ENCODE measurements around the gene C2. TPM values are rescaled to one million over a fixed set of nuclear protein-coding genes. Genes with fewer than 3 reads are reported as not detected.

The C2 gene
- total RNA-seq, 1 donor from 2014 or later: 0.63 TPM

DNA sequence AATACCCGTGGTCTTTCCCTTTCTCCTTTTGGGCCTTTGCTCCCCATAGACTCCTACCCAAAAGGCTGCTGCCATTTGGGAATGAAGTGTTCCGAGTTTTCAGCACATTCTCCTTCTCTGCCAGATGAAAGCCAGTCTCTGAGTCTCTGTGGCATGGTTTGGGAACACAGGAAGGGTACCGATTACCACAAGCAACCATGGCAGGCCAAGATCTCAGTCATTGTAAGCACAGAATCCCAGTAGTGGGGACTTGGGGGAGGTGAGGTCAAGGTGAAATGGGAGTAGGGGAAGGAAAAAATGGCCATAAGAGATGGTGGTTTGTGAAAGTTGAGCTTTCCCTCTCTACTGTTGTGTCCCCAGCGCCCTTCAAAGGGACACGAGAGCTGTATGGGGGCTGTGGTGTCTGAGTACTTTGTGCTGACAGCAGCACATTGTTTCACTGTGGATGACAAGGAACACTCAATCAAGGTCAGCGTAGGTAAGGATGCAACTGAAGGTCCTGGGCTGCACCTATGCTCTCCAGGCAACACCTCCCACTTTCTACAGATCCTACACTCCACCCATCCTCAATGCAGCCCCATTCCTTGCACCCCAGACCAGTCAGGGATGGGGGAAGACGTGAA is 22.5 kb downstream of the C2 start:
- no peaks in the 10 kb centered on the region for H3K36me3 ChIP-seq (ENCODE audit: control insufficient read depth, insufficient read depth, low read length)
- DNase-seq (ENCODE audit: low read depth): no peak
- TF ChIP-seq CTCF (IDR thresholded peaks at IDR 0.05; ENCODE audit: insufficient read depth, low read length, poor library complexity, severe bottlenecking): no peak
- H3K4me3 ChIP-seq (ENCODE audit: low read depth, low read length): no peak overlapping the region
- peaks cover 3% of the 10 kb centered on the region for H3K27me3 ChIP-seq (ENCODE audit: control insufficient read depth, insufficient read depth, low read length)

- peaks cover under 1% of the 10 kb centered on the region for H3K27me3 ChIP-seq (ENCODE audit: control insufficient read depth, insufficient read depth, low read length)
- no peak overlapping the region for H3K4me3 ChIP-seq (ENCODE audit: low read depth, low read length)
- peak; percentile 83 for TF ChIP-seq CTCF (IDR thresholded peaks at IDR 0.05; ENCODE audit: insufficient read depth, low read length, poor library complexity, severe bottlenecking)
- peaks cover 3% of the 10 kb centered on the region for H3K36me3 ChIP-seq (ENCODE audit: control insufficient read depth, insufficient read depth, low read length)
- no peak for DNase-seq (ENCODE audit: low read depth)
These were observed 24.8 kb downstream of the C2 start for GRCh38 chr6:31952140-31952805.

DNA sequence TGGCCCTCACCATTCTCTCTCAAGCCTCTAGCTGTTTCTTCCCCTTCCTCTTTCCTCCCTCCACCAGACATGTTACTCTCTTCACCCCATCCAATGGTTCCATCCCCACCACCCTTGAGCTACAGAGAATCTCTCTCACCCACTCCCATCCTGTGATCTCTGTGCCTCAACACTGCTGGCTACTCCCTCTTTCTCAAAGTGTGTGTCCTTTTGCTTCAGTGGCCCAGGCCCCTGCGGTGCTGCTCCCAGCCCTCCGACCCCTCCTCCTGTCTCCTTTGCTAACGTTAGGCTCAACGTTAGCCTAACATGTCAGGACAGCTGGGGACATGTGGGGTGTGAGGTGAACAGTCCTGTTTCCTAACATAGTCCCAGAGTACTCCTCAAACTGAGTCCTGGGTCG is 25.4 kb downstream of the C2 start:
- Histone ChIP-seq H3K27me3 (ENCODE audit: control insufficient read depth, insufficient read depth, low read length) (no peaks in the 10 kb centered on the region), H3K36me3 (ENCODE audit: control insufficient read depth, insufficient read depth, low read length) (peaks cover 3% of the 10 kb centered on the region), H3K4me3 (ENCODE audit: low read depth, low read length) (no peak overlapping the region)
- DNase-seq (ENCODE audit: low read depth): no peak
- TF ChIP-seq CTCF (IDR thresholded peaks at IDR 0.05; ENCODE audit: insufficient read depth, low read length, poor library complexity, severe bottlenecking): no peak

- Histone ChIP-seq H3K27me3 (ENCODE audit: control insufficient read depth, insufficient read depth, low read length) (no peaks in the 10 kb centered on the region), H3K4me3 (ENCODE audit: low read depth, low read length) (no peak overlapping the region), H3K36me3 (ENCODE audit: control insufficient read depth, insufficient read depth, low read length) (peaks cover 3% of the 10 kb centered on the region)
- no peak for DNase-seq (ENCODE audit: low read depth)
- no peak for TF ChIP-seq CTCF (IDR thresholded peaks at IDR 0.05; ENCODE audit: insufficient read depth, low read length, poor library complexity, severe bottlenecking)
These were observed 27.0 kb downstream of the C2 start for GRCh38 chr6:31954511-31954910.

- DNase-seq (ENCODE audit: low read depth): no peak
- peaks cover 3% of the 10 kb centered on the region for H3K36me3 ChIP-seq (ENCODE audit: control insufficient read depth, insufficient read depth, low read length)
- H3K4me3 ChIP-seq (ENCODE audit: low read depth, low read length): no peak overlapping the region
- no peaks in the 10 kb centered on the region for H3K27me3 ChIP-seq (ENCODE audit: control insufficient read depth, insufficient read depth, low read length)
- TF ChIP-seq CTCF (IDR thresholded peaks at IDR 0.05; ENCODE audit: insufficient read depth, low read length, poor library complexity, severe bottlenecking): no peak
These were observed 29.3 kb downstream of the C2 start for GRCh38 chr6:31956796-31957195.

GRCh38 chr6:31958412-31958740 is 30.9 kb downstream of the C2 start:
- H3K4me3 ChIP-seq (ENCODE audit: low read depth, low read length): peak overlapping the region; percentile 94
- no peak for DNase-seq (ENCODE audit: low read depth)
- H3K27me3 ChIP-seq (ENCODE audit: control insufficient read depth, insufficient read depth, low read length): no peaks in the 10 kb centered on the region
- H3K36me3 ChIP-seq (ENCODE audit: control insufficient read depth, insufficient read depth, low read length): peaks cover 3% of the 10 kb centered on the region
- no peak for TF ChIP-seq CTCF (IDR thresholded peaks at IDR 0.05; ENCODE audit: insufficient read depth, low read length, poor library complexity, severe bottlenecking)

All from kidney epithelial cell (primary cell).